Endothelial cell of umbilical vein (primary cell): ENCODE data around the gene SUPT5H. TPM values are rescaled to one million over a fixed set of nuclear protein-coding genes. Genes with fewer than 3 reads are reported as not detected.

ENCODE experiments used
- BruUV-seq: library from RNA; stranded (reverse); fragments of 400-500 nt; replicated peaks from 2 replicates; lab custom pipeline; 2021; lab: Mats Ljungman, UMichigan
- CTCF ChIA-PET: fragments of 300-600, 350-600 bp; sonication (Branson Sonifier 250); formaldehyde crosslinking; loops from one replicate; lab custom pipeline; 2021; ENCODE audit warnings: antibody characterized with exemption, inconsistent platforms; lab: Charles Lee
- POLR2A ChIA-PET: fragments of 300-600, 350-600 bp; sonication (Branson Sonifier 250); formaldehyde crosslinking; loops from one replicate; lab custom pipeline; 2021; ENCODE audit warnings: antibody characterized with exemption, inconsistent platforms; lab: Charles Lee
- DNase-seq: peaks from one replicate; pipeline ENCODE4 v3.0.0-alpha.2; 2011; ENCODE audit warnings: low read depth, low spot score
- FAIRE-seq: peaks from 2 replicates; lab custom pipeline; 2011; peaks lifted over from hg19 to GRCh38; lab: Jason Lieb, UNC
- H2AFZ ChIP-seq: 2 replicates; pipeline ENCODE4 v1.6.0; 2012; ENCODE audit warnings: low read depth, low read length, control low read depth, inconsistent platforms
- H3K27ac ChIP-seq: 2 replicates; pipeline ENCODE4 v1.5.1; 2011; ENCODE audit warnings: low read depth, mild to moderate bottlenecking, control low read depth, low read length, moderate library complexity; ENCODE audit not compliant: insufficient read depth
- H3K27me3 ChIP-seq, 2 experiments: 2 replicates each; pipeline versions ENCODE4 v1.6.0 to v1.6.1; 2011; ENCODE audit warnings: low read length in 2 of 2, mixed read lengths in 1 of 2; ENCODE audit not compliant: control insufficient read depth in 2 of 2, insufficient read depth in 2 of 2
- H3K36me3 ChIP-seq, 2 experiments: 2 replicates in 1 of 2; 3 replicates in 1 of 2; pipeline ENCODE4 v1.5.1; 2011; ENCODE audit warnings: low read length in 2 of 2, mild to moderate bottlenecking in 1 of 2, moderate library complexity in 1 of 2; ENCODE audit not compliant: control insufficient read depth in 2 of 2, insufficient read depth in 2 of 2; ENCODE audit errors: extremely low read depth in 1 of 2
- H3K4me1 ChIP-seq: 3 replicates; pipeline ENCODE4 v1.5.1; 2011; ENCODE audit warnings: mild to moderate bottlenecking, low read length; ENCODE audit not compliant: control insufficient read depth, insufficient read depth; ENCODE audit errors: extremely low read depth
- H3K4me2 ChIP-seq: 2 replicates; pipeline ENCODE4 v1.6.1; 2011; ENCODE audit warnings: low read length, control low read depth, mixed read lengths; ENCODE audit not compliant: insufficient read depth
- H3K4me3 ChIP-seq, 3 experiments: fragments of 200-600 bp in 1 of 3; sonication (generic), shearing (Covaris generic) in 1 of 3; replicated peaks in 1 of 3; 2 replicates each; pipeline ENCODE4 v1.5.1; 2011 to 2016; ENCODE audit warnings: control low read depth in 3 of 3, low read length in 3 of 3, mild to moderate bottlenecking in 2 of 3, inconsistent platforms in 1 of 3, low read depth in 1 of 3, moderate library complexity in 1 of 3; ENCODE audit not compliant: insufficient read depth in 1 of 3
- H3K79me2 ChIP-seq: 2 replicates; pipeline ENCODE4 v1.6.0; 2012; ENCODE audit warnings: low read length, inconsistent platforms; ENCODE audit not compliant: control insufficient read depth, insufficient read depth
- H3K9ac ChIP-seq: replicated peaks from 2 replicates; pipeline ENCODE3; 2011; ENCODE audit warnings: low read length, control low read depth; ENCODE audit not compliant: insufficient read depth; ENCODE audit errors: extremely low read depth
- H3K9me1 ChIP-seq: replicated peaks from 3 replicates; pipeline ENCODE4 v1.6.0; 2011; ENCODE audit warnings: mild to moderate bottlenecking, low read length; ENCODE audit not compliant: control insufficient read depth, insufficient read depth; ENCODE audit errors: extremely low read depth
- H3K9me3 ChIP-seq: replicated peaks from 2 replicates; pipeline ENCODE4 v1.5.1; 2012; ENCODE audit warnings: low read length, inconsistent platforms; ENCODE audit not compliant: control insufficient read depth, insufficient read depth
- H4K20me1 ChIP-seq: replicated peaks from 2 replicates; pipeline ENCODE3; 2011; ENCODE audit warnings: mild to moderate bottlenecking, low read length; ENCODE audit not compliant: control insufficient read depth, insufficient read depth; ENCODE audit errors: extremely low read depth
- CTCF ChIP-seq, 2 donors: IDR thresholded peaks; 1 replicate in 1 of 2; 2 replicates in 1 of 2; pipeline ENCODE4 v1.5.1; 2011; ENCODE audit warnings: low read length in 2 of 2, mild to moderate bottlenecking in 2 of 2, moderate library complexity in 2 of 2, control low read depth in 1 of 2, inconsistent platforms in 1 of 2, low read depth in 1 of 2; ENCODE audit not compliant: insufficient read depth in 1 of 2; ENCODE audit errors: extremely low read depth in 1 of 2
- EZH2 ChIP-seq: IDR thresholded peaks from 2 replicates; pipeline ENCODE4 v1.6.1; 2012; ENCODE audit warnings: borderline replicate concordance, low read depth, mild to moderate bottlenecking, moderate library complexity, low read length, inconsistent platforms; ENCODE audit not compliant: severe bottlenecking
- FOS ChIP-seq: IDR thresholded peaks from 2 replicates; pipeline ENCODE4 v1.6.1; 2011; ENCODE audit warnings: mild to moderate bottlenecking, low read length, moderate library complexity, borderline replicate concordance; ENCODE audit not compliant: insufficient read depth
- GATA2 ChIP-seq: IDR thresholded peaks from 2 replicates; pipeline ENCODE4 v1.7.0; 2011; ENCODE audit warnings: low read depth, mild to moderate bottlenecking, moderate library complexity, mixed read lengths, low read length; ENCODE audit not compliant: insufficient read length, insufficient read depth
- JUN ChIP-seq: IDR thresholded peaks from 2 replicates; pipeline ENCODE4 v1.6.1; 2011; ENCODE audit warnings: borderline replicate concordance, low read depth; ENCODE audit not compliant: insufficient read length, insufficient read depth
- MAX ChIP-seq: IDR thresholded peaks from 2 replicates; pipeline ENCODE4 v1.6.1; 2011; ENCODE audit not compliant: insufficient read depth, insufficient read length
- MYC ChIP-seq: IDR thresholded peaks from one replicate; pipeline ENCODE4 v1.6.1; 2011; ENCODE audit warnings: mild to moderate bottlenecking, low read depth, low read length
- POLR2AphosphoS5 ChIP-seq: IDR thresholded peaks from 2 replicates; pipeline ENCODE4 v1.6.1; 2012; ENCODE audit warnings: low read depth, mild to moderate bottlenecking, control low read depth, low read length, moderate library complexity; ENCODE audit not compliant: insufficient read depth
- dilution Hi-C: fragments of 300-500 bp; cut with MboI; formaldehyde crosslinking; loops from one replicate; pipeline ENCODE4 v1.15.0; 2019; ENCODE audit warnings: low sequenced_read_pairs; ENCODE audit not compliant: extremely low pct_ligation_motif_present
- intact Hi-C: fragments of 100-400 bp; cut with micrococcal nuclease; formaldehyde crosslinking; loops from one replicate; pipeline ENCODE4 v1.10.0; 2022
- polyA plus RNA-seq, 4 experiments: library from polyadenylated mRNA; depleted of rRNA in 3 of 4; stranded (reverse) in 3 of 4; unstranded in 1 of 4; fragments of >200 nt; gene quantifications; 2 replicates each; pipeline versions ENCODE4 v1.2.1 to v1.2.3, GENCODE V29; 2011 to 2012; ENCODE audit warnings: missing spikeins in 1 of 4
- total RNA-seq: library from RNA; stranded (reverse); gene quantifications from 2 replicates; pipeline ENCODE4 v1.2.3, GENCODE V29; 2021

The SUPT5H gene
- total and polyA plus RNA-seq, 2 donors (not counting 3 experiments of a cell fraction or from before 2014, with no cell fraction given), result 87.6 to 120 TPM

GRCh38 chr19:39474139-39474620 lies 28.8 kb downstream of the SUPT5H start:
- DNase-seq, result peak; percentile 37
- POLR2A ChIA-PET, result no interaction called here
- no peak overlapping the region for H3K9ac ChIP-seq

More at GRCh38 chr19:39474139-39474620, 28.8 kb downstream of the SUPT5H start:
- peak; percentile 68 for FAIRE-seq
- Histone ChIP-seq H3K4me1 (no peaks in the 10 kb centered on the region), H3K9me1 (no peaks in the 10 kb centered on the region), H3K4me2 (no peak overlapping the region), H3K9me3 (no peaks in the 10 kb centered on the region), H3K27ac (no peak overlapping the region), H4K20me1 (no peaks in the 10 kb centered on the region), H3K4me3 (no peak overlapping the region), H3K27me3 (no peaks in the 10 kb centered on the region), H3K79me2 (no peaks in the 10 kb centered on the region), H2AFZ (no peak overlapping the region), H3K36me3 (peaks cover 9 to 62% of the 10 kb centered on the region in 2 experiments)
- CTCF ChIA-PET, result interaction anchor here (0.6 to 3.9 kb wide), 29 partner anchors 10 to 1953 kb away, joined by 3 to 80 read pairs (median 4); partner anchors contain the start of genes B3GNT8, DLL3, EID2 and EID2B
- TF ChIP-seq FOS, result no peak
- TF ChIP-seq MYC, result no peak
- peak; percentile 81 to 95 for TF ChIP-seq CTCF (IDR thresholded peaks at IDR 0.05; ENCODE audit: extremely low read depth in 1 of 2, insufficient read depth in 1 of 2, low read depth in 1 of 2, low read length in 2 of 2)
- TF ChIP-seq JUN, result no peak
- no peak for TF ChIP-seq EZH2
- no peak for TF ChIP-seq GATA2
- TF ChIP-seq MAX, result no peak
- no peak for TF ChIP-seq POLR2AphosphoS5
- no TSS peak for BruUV-seq
- intact Hi-C loops, result loop anchor here (1.0 kb wide), 1 partner anchor 58 kb away; the partner anchor contains the start of gene EID2B
- dilution Hi-C loops, result no loop called here
